ENCODE results near the gene CPD. TPM values are rescaled to one million over a fixed set of nuclear protein-coding genes. Genes with fewer than 3 reads are reported as not detected.
"Not testable (repeated sequence)": the region's sequence is repeated elsewhere in the genome, so short reads cannot be mapped to it uniquely, and the experiment has no call there.

The CPD gene
- polyA plus RNA-seq, 10 donors: 21.5 to 30.8 (median 26.0) TPM

GRCh38 chr17:30381340-30381659 lies 2.6 kb downstream of the CPD start:
- no peak for DNase-seq

GRCh38 chr17:30382345-30382744 lies 3.6 kb downstream of the CPD start:
- DNase-seq: no peak

DNA sequence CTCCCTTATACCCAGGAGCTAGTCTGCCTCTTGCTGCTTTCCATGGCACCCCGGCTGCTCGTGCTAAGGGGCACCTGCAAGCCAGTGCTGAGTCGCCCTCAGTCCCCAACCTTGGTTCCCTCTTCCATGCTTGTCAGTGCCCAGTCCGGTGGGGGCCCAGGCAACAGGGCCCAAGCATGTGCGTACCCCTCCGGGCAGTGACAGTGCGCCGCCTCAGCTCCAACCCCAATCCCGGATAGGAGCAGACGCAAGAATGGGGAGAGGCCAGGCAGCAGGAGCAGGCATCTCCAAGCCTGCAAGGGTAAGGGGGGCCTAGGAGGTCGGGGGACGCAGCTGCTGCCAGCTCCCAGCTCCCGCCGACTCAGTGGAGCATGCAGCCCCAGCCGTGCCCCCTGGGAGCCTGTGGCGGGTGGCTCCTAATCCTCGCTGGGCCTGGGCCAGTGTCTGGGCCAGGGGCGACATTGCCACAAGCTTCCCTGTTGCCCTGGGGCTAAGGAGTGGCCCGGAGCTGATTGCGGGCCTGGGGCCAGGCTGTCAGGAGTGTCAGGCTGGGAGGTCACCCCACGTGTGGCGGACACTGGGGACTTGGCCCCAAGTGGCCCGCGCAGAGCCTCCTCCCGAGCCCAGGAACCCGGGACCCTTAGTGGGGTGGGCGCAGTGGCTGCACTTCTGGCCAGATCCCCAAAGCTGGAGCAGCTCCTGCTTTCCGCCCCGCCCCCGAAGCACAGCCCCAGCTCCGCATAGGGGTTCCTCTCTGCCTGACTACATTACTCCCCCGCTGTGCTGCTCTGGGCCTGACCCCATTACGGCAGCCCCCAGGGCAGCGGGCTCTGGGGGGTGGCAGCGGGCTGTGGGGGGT lies 9.8 kb downstream of the CPD start:
- no peak for DNase-seq

DNA sequence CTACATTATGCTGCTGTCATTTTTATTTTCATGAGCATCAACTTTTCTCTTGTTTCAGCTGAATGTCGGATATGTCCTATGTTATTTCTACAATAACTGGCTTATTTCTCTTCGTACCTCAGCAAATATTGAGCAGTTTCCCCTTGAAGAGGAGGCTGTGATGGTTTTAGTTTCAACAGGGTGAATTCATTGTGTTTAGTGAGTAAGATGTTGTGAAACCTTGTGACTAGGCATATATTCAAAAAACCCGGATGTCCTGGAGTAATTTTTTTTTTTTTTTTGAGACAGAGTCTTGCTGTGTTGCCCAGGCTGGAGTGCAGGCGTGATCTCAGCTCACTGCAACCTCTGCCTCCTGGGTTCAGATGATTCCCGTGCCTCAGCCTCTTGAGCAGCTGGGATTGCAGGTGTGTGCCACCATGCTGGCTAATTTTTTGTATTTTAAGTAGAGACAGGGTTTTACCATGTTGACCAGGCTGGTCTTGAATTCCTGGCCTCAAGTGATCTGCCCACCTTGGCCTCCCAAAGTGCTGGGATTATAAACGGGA lies 11.1 kb downstream of the CPD start:
- DNase-seq: no peak

DNA sequence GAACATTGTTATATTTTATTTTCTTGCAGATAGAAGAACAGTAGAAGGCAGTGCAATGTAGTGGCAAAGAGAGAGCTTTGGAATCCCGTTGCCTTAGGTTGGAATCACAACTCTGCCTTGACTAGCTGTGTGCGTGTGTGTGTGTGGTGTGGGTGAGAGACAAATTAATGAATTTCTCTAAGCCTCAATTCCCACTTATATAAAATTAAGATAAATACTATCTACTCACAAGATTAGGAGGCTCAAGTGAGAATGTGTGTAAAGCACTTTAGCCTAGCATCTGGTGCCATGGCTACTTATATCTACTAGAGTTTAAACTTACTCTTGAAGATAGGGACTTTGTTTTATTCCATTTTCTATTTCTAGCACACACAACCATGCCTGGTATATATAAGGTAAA lies 12.8 kb downstream of the CPD start:
- DNase-seq: no peak

- DNase-seq: no peak
Measured at GRCh38 chr17:30393491-30393890, 14.8 kb downstream of the CPD start.

DNA sequence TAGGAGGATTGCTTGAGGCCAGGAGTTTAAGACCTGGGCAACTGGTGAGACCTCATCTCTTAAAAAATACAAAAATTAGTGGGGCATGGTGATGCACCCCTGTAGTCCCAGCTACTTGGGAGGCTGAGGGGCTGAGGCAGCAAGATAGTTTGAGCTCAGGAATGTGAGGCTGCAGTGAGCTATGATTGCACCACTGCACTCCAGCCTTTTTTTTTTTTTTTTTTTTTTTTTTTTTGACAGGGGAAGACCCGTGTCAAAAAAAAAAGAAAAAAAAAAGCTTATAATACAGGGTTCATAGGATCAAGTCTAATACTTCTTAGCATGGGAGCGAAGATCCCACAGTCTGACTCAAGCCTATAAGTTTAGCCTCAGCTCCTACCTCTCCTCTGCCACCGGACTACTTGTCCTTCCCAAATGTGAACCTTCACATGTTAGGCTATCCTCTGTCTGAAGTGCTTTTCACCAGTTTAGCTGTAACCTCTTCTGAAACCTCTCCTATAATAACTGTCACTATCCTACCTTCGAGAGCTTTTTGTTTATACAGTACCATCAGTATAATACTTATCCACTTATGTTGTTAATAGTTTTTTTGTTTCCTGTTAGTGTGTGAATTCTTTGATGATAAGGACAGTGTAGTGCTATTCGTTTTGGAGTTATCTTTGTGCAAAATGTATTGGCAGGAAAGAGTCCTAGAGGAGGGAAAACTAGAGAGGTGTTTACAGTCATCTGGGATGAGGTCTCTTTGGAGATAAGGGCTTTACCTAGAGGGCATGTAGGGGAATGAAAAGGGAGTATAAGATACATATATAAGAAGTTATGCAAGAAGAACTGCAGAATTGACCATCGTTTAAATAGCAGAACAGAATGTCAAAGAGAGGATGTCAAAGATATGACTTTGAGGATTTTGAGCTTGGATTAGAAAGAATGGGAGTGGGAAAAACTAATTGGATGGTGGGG lies 15.5 kb downstream of the CPD start:
- no peak for DNase-seq

DNA sequence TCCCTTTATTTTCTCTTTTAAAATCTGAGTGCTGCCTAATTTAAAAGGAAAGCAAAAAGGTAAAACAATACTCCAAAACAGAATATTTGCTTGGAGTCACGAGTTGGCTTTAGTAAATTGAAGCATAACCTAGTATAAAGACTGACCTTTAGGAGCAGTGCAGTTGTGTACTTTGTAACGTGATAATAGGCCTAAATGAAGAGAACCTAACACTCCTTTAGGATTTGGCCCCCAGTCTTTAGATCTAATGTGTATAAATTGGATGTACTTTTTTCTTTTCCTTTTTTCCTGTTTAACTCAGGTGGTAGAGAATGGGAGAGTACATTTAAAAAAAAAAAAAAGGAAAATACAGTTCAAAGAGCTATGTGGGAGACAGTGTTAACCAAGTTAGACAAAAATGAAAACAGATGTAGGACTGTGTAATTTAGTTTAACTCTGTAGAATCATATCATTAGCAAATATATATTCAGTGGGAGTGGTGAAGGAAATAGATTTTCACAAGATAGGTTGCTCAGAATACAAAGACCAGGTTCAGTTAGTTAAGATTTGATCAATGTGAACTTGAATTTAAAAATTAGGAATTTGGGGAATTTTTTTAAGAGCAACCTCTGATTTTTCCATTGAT lies 16.8 kb downstream of the CPD start:
- DNase-seq: no peak

DNA sequence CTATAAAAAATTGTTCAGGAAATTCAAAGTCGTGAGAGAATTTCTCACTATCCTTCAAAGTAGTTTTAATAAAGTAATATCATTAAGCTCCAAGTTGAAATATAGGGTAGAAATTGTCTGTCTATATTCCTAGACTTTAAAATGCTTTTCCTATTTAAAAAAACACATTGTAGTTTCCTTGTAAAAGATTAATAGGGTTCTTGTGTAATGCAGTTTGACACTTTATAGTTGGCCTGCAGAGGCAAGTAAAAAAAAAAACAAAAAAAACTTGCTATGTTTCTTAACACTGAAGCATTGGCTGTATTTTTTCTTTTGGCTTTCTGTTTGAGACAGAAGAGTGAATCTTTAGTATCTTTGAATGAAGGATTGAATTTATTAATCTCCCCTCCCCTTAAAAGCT lies 17.4 kb downstream of the CPD start:
- no peak for DNase-seq

DNA sequence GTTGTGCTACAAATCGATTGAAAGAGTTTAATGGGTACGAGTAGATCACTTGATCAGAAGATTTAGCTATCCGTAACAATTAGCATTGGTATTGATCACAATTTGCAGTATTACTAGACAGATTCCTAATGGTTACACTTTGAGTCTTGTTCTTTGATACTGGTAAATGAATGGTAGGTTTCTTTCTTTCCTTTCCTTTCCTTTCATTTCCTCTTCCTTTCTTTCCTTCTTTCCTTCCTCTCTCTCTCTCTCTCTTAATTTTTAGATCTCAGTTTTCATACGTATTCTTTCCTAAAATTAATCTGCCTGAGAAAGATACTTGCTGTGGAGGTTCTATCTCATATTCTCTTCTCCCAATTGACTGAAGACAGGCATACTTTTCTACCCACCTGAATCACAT lies 17.9 kb downstream of the CPD start:
- no peak for DNase-seq

- no peak for DNase-seq
Measured at GRCh38 chr17:30398328-30399041, 19.8 kb downstream of the CPD start.

GRCh38 chr17:30401097-30401496 lies 22.4 kb downstream of the CPD start:
- DNase-seq: no peak

DNA sequence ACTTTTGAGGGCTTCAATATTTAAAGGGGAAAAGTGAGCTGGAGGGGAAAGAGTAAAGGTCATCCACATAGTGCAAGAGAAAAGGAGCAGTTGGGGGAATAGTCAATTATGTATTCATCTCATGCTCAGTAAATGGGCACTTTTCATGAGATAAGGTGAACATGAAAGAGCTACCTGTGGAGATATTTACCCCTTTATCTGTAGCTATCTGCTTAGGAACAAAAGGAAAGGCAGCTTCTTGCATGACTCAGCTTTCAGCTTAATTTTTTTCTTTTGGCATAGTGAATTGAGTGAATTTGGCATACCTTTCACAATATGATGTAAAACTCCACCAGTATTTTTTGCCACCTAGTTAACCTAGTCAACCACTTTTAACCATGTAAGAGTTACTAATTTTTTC lies 26.4 kb downstream of the CPD start:
- no peak for DNase-seq

GRCh38 chr17:30410627-30411026 lies 31.9 kb downstream of the CPD start:
- not testable (repeated sequence) for DNase-seq

DNA sequence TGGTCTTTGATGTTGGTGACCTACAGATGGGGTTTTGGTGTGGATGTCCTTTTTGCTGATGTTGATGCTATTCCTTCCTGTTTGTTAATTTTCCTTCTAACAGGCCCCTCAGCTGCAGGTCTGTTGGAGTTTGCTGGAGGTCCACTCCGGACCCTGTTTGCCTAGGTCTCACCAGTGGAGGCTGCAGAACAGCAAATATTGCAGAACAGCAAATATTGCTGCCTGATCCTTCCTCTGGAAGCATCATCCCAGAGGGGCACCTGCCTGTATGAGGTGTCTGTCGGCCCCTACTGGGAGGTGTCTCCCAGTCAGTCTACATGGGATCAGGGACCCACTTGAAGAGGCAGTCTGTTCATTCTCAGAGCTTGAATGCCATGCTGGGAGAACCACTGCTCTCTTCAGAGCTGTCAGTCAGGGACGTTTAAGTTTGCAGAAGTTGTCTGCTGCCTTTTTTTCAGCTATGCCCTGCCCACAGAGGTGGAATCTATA lies 33.3 kb downstream of the CPD start:
- DNase-seq: not testable (repeated sequence)

GRCh38 chr17:30413109-30413508 lies 34.4 kb downstream of the CPD start:
- DNase-seq: no peak

DNA sequence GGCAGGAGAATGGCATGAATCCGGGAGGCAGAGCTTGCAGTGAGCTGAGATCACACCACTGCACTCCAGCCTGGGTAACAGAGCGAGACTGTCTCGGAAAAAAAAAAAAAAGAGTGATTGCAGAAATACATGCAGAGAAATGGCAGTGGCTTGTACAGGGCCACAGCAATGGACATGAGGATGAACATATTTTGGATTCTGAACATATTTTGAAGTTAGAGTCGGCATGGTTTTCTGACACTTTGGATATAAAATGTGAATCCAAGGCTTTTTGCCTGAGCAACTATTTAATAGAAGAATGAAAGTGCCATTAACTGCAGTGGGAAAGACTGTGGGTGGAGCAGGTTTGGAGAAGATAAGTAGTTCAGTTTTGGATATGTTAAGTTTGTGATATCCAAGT lies 35.8 kb downstream of the CPD start:
- no peak for DNase-seq

DNA sequence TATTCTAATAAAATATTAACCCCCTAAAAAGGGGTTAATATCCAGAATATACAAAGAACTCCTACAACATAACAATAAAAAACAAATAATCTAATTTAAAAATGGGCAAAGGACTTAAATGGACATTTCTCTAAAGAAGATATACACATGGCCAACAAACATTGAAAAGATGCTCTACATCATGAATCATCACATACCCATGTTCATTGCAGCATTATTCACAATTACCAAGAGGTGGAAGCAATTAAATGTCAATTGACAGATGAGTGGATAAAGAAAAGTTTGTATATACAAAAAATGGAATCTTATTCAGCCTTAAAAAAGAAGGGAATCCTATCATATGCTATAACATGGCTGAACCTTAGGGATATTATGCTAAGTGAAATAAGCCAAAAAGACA lies 36.8 kb downstream of the CPD start:
- no peak for DNase-seq

- DNase-seq: not testable (repeated sequence)
Measured at GRCh38 chr17:30418070-30418469, 39.3 kb downstream of the CPD start.

DNA sequence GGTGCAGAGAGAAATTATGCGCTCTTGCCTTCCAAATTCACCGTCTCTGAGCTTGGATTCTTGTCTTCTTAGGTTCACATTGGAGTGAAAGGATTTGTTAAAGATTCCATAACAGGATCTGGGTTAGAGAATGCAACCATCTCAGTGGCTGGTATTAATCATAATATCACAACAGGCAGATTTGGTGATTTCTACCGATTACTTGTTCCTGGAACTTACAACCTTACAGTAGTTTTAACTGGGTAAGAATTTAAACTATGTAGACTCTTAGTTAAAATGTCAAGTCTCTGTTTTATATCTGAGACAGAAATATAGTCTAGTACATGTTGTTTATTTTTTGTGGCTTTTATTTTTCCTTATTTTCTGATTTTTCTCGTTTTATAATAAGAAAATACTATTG lies 42.9 kb downstream of the CPD start:
- DNase-seq: no peak

GRCh38 chr17:30422171-30422570 lies 43.4 kb downstream of the CPD start:
- no peak for DNase-seq

Measured in muscle of back (tissue), 11 donors.